NT2/D1 (cell line): ENCODE results near the gene LRIG2.

Experiments used
- SUZ12 ChIP-seq: IDR thresholded peaks from 2 replicates; pipeline ENCODE4 v1.6.1; 2011; ENCODE audit not compliant: insufficient read length, insufficient read depth; ENCODE audit errors: extremely low read depth
- ZNF274 ChIP-seq: IDR thresholded peaks from 2 replicates; pipeline ENCODE4 v1.6.1; 2011; ENCODE audit warnings: mild to moderate bottlenecking, low read depth, low read length

- TF ChIP-seq SUZ12 (no peak), ZNF274 (no peak)
Measured at GRCh38 chr1:113048064-113048463, 24.9 kb upstream of the LRIG2 start.
